ENCODE results near the gene RNF34. TPM values are rescaled to one million over a fixed set of nuclear protein-coding genes. Genes with fewer than 3 reads are reported as not detected.

RNF34 gene
- total and polyA plus RNA-seq, 2 of the 8 experiments (the other 6 are each of a cell fraction or from before 2014, with no cell fraction given), result 37.9 to 57.6 TPM

- TF ChIP-seq, protein P1, sequence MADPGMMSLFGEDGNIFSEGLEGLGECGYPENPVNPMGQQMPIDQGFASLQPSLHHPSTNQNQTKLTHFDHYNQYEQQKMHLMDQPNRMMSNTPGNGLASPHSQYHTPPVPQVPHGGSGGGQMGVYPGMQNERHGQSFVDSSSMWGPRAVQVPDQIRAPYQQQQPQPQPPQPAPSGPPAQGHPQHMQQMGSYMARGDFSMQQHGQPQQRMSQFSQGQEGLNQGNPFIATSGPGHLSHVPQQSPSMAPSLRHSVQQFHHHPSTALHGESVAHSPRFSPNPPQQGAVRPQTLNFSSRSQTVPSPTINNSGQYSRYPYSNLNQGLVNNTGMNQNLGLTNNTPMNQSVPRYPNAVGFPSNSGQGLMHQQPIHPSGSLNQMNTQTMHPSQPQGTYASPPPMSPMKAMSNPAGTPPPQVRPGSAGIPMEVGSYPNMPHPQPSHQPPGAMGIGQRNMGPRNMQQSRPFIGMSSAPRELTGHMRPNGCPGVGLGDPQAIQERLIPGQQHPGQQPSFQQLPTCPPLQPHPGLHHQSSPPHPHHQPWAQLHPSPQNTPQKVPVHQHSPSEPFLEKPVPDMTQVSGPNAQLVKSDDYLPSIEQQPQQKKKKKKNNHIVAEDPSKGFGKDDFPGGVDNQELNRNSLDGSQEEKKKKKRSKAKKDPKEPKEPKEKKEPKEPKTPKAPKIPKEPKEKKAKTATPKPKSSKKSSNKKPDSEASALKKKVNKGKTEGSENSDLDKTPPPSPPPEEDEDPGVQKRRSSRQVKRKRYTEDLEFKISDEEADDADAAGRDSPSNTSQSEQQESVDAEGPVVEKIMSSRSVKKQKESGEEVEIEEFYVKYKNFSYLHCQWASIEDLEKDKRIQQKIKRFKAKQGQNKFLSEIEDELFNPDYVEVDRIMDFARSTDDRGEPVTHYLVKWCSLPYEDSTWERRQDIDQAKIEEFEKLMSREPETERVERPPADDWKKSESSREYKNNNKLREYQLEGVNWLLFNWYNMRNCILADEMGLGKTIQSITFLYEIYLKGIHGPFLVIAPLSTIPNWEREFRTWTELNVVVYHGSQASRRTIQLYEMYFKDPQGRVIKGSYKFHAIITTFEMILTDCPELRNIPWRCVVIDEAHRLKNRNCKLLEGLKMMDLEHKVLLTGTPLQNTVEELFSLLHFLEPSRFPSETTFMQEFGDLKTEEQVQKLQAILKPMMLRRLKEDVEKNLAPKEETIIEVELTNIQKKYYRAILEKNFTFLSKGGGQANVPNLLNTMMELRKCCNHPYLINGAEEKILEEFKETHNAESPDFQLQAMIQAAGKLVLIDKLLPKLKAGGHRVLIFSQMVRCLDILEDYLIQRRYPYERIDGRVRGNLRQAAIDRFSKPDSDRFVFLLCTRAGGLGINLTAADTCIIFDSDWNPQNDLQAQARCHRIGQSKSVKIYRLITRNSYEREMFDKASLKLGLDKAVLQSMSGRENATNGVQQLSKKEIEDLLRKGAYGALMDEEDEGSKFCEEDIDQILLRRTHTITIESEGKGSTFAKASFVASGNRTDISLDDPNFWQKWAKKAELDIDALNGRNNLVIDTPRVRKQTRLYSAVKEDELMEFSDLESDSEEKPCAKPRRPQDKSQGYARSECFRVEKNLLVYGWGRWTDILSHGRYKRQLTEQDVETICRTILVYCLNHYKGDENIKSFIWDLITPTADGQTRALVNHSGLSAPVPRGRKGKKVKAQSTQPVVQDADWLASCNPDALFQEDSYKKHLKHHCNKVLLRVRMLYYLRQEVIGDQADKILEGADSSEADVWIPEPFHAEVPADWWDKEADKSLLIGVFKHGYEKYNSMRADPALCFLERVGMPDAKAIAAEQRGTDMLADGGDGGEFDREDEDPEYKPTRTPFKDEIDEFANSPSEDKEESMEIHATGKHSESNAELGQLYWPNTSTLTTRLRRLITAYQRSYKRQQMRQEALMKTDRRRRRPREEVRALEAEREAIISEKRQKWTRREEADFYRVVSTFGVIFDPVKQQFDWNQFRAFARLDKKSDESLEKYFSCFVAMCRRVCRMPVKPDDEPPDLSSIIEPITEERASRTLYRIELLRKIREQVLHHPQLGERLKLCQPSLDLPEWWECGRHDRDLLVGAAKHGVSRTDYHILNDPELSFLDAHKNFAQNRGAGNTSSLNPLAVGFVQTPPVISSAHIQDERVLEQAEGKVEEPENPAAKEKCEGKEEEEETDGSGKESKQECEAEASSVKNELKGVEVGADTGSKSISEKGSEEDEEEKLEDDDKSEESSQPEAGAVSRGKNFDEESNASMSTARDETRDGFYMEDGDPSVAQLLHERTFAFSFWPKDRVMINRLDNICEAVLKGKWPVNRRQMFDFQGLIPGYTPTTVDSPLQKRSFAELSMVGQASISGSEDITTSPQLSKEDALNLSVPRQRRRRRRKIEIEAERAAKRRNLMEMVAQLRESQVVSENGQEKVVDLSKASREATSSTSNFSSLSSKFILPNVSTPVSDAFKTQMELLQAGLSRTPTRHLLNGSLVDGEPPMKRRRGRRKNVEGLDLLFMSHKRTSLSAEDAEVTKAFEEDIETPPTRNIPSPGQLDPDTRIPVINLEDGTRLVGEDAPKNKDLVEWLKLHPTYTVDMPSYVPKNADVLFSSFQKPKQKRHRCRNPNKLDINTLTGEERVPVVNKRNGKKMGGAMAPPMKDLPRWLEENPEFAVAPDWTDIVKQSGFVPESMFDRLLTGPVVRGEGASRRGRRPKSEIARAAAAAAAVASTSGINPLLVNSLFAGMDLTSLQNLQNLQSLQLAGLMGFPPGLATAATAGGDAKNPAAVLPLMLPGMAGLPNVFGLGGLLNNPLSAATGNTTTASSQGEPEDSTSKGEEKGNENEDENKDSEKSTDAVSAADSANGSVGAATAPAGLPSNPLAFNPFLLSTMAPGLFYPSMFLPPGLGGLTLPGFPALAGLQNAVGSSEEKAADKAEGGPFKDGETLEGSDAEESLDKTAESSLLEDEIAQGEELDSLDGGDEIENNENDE (IDR thresholded peaks at IDR 0.05; ENCODE audit: insufficient replicate concordance, low read length), result no peak
- TF ChIP-seq MAX (IDR thresholded peaks at IDR 0.05) (no peak), GTF2F1 (IDR thresholded peaks at IDR 0.05; ENCODE audit: borderline replicate concordance, low read depth, low read length) (no peak), PHF8 (conservative IDR thresholded peaks at IDR 0.05; ENCODE audit: low read depth, low read length) (no peak), KDM4A (IDR thresholded peaks at IDR 0.05; ENCODE audit: low read depth, low read length, severe bottlenecking) (no peak), POLR2AphosphoS5 (IDR thresholded peaks at IDR 0.05; ENCODE audit: low read depth, low read length) (no peak), E2F6 (IDR thresholded peaks at IDR 0.05) (no peak), ZNF274 (IDR thresholded peaks at IDR 0.05; ENCODE audit: borderline replicate concordance, extremely low read depth, low read length) (no peak), CBX5 (IDR thresholded peaks at IDR 0.05; ENCODE audit: low read depth, low read length) (no peak), CHD1 (IDR thresholded peaks at IDR 0.05; ENCODE audit: low read depth, low read length) (no peak), CTBP2 (IDR thresholded peaks at IDR 0.05; ENCODE audit: borderline replicate concordance, insufficient read depth, insufficient read length, low read length) (no peak)
These were observed 2.4 kb upstream of the RNF34 start (continued) for GRCh38 chr12:121397521-121397920.
